ENCODE results near the gene RARS1. TPM values are rescaled to one million over a fixed set of nuclear protein-coding genes. Genes with fewer than 3 reads are reported as not detected.
"Not testable (repeated sequence)": the region's sequence is repeated elsewhere in the genome, so short reads cannot be mapped to it uniquely, and the experiment has no call there.

RARS1 gene
- total and polyA plus RNA-seq, 9 donors, result 47.7 to 92.5 (median 57.2) TPM

DNA sequence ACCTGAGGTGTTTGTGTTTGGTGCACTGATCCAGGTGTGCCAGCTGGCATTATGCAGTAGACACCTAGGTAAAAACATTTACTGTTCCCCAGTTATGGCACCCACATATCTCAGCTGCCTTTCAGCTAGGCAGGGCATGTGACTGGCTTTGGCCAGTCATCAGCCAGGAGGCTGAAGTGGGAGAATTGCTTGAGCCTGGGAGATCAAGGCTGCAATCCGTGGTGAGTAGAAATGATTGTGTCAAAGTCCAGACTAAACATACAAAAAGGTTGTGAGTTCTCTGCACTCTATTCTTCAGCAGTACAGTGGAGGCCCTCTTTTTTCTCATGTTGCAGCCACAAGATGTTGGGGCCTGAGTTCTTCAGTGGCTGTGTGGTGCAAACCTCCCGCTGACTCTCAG, 39.6 kb downstream of the RARS1 start:
- Histone ChIP-seq H3K9me3 (replicated peaks; ENCODE audit: control insufficient read depth, low read depth, low read length) (no peaks in the 10 kb centered on the region), H3K4me3 (ENCODE audit: low read length) (no peak overlapping the region), H3K36me3 (ENCODE audit: control insufficient read depth, insufficient read depth, low read length) (peaks cover 6% of the 10 kb centered on the region), H3K27ac (ENCODE audit: low read length) (no peak overlapping the region), H3K4me1 (ENCODE audit: control insufficient read depth, insufficient read depth, low read length) (peaks cover 7% of the 10 kb centered on the region), H3K27me3 (ENCODE audit: control insufficient read depth, insufficient read depth, low read length) (peaks cover 16% of the 10 kb centered on the region)
- DNase-seq, result no peak
- no CpG with 5 or more reads among the region's 2 CpGs for WGBS (ENCODE audit: insufficient coverage)

DNA sequence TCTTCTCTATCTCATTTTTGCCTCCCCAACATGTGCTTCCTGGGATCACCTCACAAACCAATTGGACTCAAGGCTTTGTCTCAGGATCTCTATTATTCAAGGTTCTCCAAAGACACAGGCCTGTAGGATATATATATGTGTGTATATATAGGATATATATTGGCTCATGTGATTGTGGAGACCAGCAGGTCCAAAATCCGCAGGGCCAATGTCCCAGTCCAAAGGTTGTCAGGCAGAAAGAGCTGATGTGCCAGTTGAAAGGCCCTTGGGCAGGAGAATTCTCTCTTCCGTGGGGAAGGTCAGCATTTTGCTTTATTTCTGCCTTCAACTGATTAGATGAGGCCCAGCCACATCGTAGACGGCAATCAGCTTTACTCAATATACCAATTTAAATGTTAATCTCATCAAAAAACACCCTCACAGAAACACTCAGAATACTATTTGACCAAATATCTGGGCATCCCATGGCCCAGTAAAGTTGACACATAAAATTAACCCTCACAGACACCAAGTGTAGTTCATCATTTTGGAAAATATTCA, 41.6 kb downstream of the RARS1 start:
- Histone ChIP-seq H3K9me3 (replicated peaks; ENCODE audit: control insufficient read depth, low read depth, low read length) (no peaks in the 10 kb centered on the region), H3K4me3 (ENCODE audit: low read length) (no peak overlapping the region), H3K36me3 (ENCODE audit: control insufficient read depth, insufficient read depth, low read length) (peaks cover 3% of the 10 kb centered on the region), H3K27me3 (ENCODE audit: control insufficient read depth, insufficient read depth, low read length) (peaks cover 22% of the 10 kb centered on the region), H3K4me1 (ENCODE audit: control insufficient read depth, insufficient read depth, low read length) (peaks cover 7% of the 10 kb centered on the region), H3K27ac (ENCODE audit: low read length) (no peak overlapping the region)
- DNase-seq, result no peak
- 100% methylated on average over 1 of the region's 4 CpGs for WGBS (ENCODE audit: insufficient coverage)

DNA sequence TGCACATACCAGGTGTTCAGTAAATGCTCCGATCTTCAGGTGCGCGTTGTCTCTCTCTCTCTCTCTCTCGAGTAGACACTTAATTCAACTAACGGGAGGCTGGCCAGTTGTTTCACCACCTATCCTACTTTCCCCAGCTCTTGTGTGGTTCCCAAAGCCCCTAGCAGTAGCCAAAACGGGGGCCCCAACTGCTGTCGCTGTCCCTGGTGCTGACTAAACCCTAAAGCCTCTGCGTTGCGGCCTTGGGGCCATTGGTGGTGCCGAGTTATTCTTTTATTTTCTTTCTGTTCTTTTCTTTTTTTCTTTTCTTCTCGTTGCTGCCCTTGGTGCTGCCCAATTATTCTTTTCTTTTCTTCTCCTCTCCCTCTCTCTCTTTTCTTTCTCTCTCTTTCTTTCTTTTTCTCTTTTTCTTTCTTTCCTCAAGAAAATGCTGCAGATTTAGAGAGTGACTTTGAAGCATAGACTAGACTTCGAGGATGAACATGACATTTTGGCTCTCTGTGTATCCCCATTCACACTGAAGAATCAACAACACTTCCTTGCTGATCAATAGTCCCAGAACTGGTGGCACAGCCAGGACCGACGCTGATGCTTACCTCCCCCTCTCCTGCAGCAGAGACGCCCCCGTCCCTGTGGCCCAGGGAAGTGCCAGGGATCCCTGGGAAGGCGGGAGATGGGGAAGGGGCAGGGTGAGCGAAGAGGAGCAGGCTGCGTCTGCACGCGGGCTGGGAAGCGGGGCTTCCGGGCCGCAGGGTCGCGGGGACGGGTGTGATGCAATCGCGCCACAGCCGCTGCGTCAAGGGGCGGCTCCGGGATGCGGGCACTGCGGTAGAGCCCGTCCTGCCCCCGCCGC, 42.5 kb downstream of the RARS1 start, which contains the start of gene FBLL1:
Gene FBLL1, plus strand, starts transcription at position 785 of the 853 bp plus-strand sequence. CDS start 200 bp downstream, outside the sequence.
- Histone ChIP-seq H3K4me1 (ENCODE audit: control insufficient read depth, insufficient read depth, low read length) (peaks cover 7% of the 10 kb centered on the region), H3K4me3 (ENCODE audit: low read length) (peak within 1 kb of the TSS; percentile 34), H3K9me3 (replicated peaks; ENCODE audit: control insufficient read depth, low read depth, low read length) (no peaks in the 10 kb centered on the region), H3K27ac (ENCODE audit: low read length) (no peak within 1 kb of the TSS), H3K27me3 (ENCODE audit: control insufficient read depth, insufficient read depth, low read length) (peaks cover 22% of the 10 kb centered on the region), H3K36me3 (ENCODE audit: control insufficient read depth, insufficient read depth, low read length) (no peaks in the 10 kb centered on the region)
- WGBS (ENCODE audit: insufficient coverage), result 4% methylated on average over 21 of the region's 38 CpGs
- peak; percentile 69 for DNase-seq

DNA sequence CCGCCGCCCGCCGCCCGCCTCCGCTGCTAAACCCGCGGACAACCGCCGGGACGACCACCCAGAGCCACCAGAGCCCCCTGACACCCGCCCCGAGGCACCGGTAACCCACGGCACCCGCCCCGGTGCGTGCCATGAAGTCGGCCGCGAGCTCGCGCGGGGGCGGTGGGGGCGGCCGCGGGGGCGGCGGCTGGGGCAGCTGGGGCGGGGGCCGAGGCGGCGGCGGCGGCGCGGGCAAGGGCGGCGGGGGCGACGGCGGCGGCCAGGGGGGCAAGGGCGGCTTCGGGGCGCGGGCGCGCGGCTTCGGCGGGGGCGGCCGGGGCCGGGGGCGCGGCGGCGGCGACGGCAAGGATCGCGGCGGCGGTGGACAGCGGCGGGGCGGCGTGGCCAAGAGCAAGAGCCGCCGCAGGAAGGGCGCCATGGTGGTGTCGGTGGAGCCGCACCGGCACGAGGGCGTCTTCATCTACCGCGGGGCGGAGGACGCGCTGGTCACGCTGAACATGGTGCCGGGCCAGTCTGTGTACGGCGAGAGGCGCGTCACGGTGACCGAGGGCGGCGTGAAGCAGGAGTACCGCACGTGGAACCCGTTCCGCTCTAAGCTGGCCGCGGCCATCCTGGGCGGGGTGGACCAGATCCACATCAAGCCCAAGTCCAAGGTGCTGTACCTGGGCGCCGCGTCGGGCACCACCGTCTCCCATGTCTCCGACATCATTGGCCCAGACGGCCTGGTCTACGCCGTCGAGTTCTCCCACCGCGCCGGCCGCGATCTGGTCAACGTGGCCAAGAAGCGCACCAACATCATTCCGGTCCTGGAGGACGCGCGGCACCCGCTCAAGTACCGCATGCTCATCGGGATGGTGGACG, 43.3 kb downstream of the RARS1 start:
- no peaks in the 10 kb centered on the region for H3K9me3 ChIP-seq (replicated peaks; ENCODE audit: control insufficient read depth, low read depth, low read length)
- peak; percentile 5 for DNase-seq
- no peak overlapping the region for H3K27ac ChIP-seq (ENCODE audit: low read length)
- H3K4me1 ChIP-seq (ENCODE audit: control insufficient read depth, insufficient read depth, low read length), result peaks cover 7% of the 10 kb centered on the region
- H3K27me3 ChIP-seq (ENCODE audit: control insufficient read depth, insufficient read depth, low read length), result peaks cover 22% of the 10 kb centered on the region
- whole genome bisulfite sequencing (ENCODE audit: insufficient coverage), result 15% methylated on average over 107 of the region's 125 CpGs
- peak overlapping the region; percentile 34 for H3K4me3 ChIP-seq (ENCODE audit: low read length)
- H3K36me3 ChIP-seq (ENCODE audit: control insufficient read depth, insufficient read depth, low read length), result no peaks in the 10 kb centered on the region

DNA sequence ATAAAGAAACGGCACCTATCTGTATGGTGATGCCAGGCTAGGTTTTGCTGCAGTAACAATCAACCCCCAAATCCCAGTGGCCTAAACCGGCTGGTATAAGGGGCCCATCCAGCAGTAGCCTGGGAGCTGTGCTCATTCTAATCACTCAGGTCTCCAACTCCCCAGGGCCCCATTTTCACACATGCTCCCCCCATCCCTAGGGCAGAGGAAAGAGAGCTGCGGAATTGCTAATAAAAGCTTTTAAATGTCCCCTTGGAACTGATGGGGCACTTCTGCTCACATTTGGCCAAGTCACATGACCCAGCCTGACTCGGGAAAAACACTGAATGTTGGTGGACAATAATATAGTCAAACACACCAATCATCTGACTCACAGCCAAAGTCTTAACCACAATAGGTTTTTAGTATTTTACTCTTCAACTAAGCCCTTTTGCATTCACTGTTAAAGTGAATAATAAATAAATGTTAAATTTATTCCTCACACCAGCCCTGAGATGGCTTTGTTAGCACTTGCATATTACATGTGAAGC, 44.4 kb downstream of the RARS1 start:
- Histone ChIP-seq H3K4me1 (ENCODE audit: control insufficient read depth, insufficient read depth, low read length) (peaks cover 7% of the 10 kb centered on the region), H3K36me3 (ENCODE audit: control insufficient read depth, insufficient read depth, low read length) (no peaks in the 10 kb centered on the region), H3K27me3 (ENCODE audit: control insufficient read depth, insufficient read depth, low read length) (peaks cover 22% of the 10 kb centered on the region), H3K27ac (ENCODE audit: low read length) (no peak overlapping the region), H3K9me3 (replicated peaks; ENCODE audit: control insufficient read depth, low read depth, low read length) (no peaks in the 10 kb centered on the region), H3K4me3 (ENCODE audit: low read length) (no peak overlapping the region)
- DNase-seq, result no peak
- no CpG with 5 or more reads among the region's 4 CpGs for WGBS (ENCODE audit: insufficient coverage)

DNA sequence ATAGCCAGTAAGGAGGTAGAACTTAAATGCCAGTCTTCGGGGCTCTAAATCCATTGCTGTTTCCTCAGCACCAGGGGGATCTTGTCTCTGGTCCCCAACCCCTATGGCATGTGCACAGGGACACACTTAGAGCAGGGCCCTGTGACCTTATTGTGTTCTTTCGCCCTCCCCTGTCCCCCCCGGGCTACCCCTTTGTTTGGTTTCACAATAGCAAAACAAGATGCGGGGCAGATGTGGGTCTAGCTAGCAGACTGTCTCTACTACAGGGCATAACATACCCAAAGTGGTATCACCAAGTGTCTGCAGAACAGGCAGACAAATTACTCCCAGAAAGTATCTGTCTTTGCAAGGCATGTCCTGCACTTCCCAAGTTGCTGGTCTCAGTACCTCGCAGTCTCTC, 44.9 kb downstream of the RARS1 start:
- Histone ChIP-seq H3K9me3 (replicated peaks; ENCODE audit: control insufficient read depth, low read depth, low read length) (no peaks in the 10 kb centered on the region), H3K36me3 (ENCODE audit: control insufficient read depth, insufficient read depth, low read length) (no peaks in the 10 kb centered on the region), H3K27me3 (ENCODE audit: control insufficient read depth, insufficient read depth, low read length) (peaks cover 22% of the 10 kb centered on the region), H3K4me3 (ENCODE audit: low read length) (no peak overlapping the region), H3K4me1 (ENCODE audit: control insufficient read depth, insufficient read depth, low read length) (peaks cover 7% of the 10 kb centered on the region), H3K27ac (ENCODE audit: low read length) (no peak overlapping the region)
- WGBS (ENCODE audit: insufficient coverage), result 0% methylated on average over 1 of the region's 5 CpGs
- no peak for DNase-seq

DNA sequence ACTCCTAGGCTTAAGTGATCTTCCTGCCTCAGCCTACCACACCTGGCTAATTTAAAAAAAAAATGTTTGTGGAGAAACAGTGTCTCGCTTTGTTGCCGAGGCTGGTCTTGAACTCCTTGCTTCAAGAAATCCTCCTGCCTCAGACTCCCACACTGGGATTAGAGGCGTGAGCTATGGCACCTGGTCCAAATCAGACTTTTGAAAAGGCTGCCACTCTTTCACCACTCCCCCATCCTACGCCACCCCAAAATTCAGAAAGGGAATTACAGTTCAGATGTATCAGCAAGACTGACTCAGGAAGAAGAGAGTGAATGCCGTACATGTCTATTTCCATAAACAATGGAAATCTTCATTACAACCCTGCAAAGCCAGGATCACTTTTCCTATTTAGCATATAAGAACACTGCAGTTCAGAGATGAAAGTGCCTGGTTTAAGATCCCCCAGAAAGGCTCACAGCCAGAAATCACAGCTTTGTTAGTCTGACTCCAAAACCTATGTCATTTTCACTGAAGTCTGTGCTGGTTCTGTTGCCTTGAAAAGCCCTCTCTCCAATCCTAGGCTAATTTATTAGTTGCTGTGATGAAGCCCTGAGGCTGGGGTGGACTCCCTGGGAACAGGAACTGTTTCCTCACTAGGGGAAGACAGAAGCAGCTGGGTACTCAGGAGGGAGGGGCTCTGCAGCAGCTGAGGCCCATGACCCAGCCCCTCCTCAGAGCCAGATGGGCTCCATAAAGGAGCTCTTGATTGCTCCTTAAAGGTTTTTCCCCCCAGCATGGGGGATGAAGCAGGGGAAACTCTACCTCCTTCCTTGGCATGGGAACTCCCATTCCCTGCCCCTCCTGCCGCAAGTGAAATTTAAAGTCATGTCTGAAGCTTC, 46.0 kb downstream of the RARS1 start:
- 86% methylated on average over 2 of the region's 6 CpGs for WGBS (ENCODE audit: insufficient coverage)
- peaks cover 22% of the 10 kb centered on the region for H3K27me3 ChIP-seq (ENCODE audit: control insufficient read depth, insufficient read depth, low read length)
- peaks cover 7% of the 10 kb centered on the region for H3K4me1 ChIP-seq (ENCODE audit: control insufficient read depth, insufficient read depth, low read length)
- no peak overlapping the region for H3K4me3 ChIP-seq (ENCODE audit: low read length)
- H3K27ac ChIP-seq (ENCODE audit: low read length), result no peak overlapping the region
- no peaks in the 10 kb centered on the region for H3K9me3 ChIP-seq (replicated peaks; ENCODE audit: control insufficient read depth, low read depth, low read length)
- H3K36me3 ChIP-seq (ENCODE audit: control insufficient read depth, insufficient read depth, low read length), result no peaks in the 10 kb centered on the region
- DNase-seq, result no peak

DNA sequence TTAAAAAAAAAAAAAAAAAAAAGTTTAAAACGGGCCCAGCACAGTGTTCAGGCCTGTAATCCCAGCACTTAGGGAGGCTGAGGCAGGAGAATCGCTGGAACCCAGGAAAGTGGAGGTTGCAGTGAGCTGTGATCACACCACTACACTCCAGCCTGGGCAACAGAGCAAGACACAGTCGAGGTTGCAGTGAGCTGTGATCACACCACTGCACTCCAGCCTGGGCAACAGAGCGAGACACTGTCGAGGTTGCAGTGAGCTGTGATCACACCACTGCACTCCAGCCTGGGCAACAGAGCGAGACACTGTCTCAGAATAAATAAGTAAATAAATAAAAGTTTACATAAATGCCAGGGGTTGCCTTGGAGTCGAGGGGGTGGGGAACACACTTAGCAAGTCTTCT, 48.1 kb downstream of the RARS1 start:
- H3K4me1 ChIP-seq (ENCODE audit: control insufficient read depth, insufficient read depth, low read length); H3K4me3 ChIP-seq (ENCODE audit: low read length); H3K36me3 ChIP-seq (ENCODE audit: control insufficient read depth, insufficient read depth, low read length); H3K27ac ChIP-seq (ENCODE audit: low read length); H3K9me3 ChIP-seq (replicated peaks; ENCODE audit: control insufficient read depth, low read depth, low read length); DNase-seq: not testable (repeated sequence)
- peaks cover 17% of the 10 kb centered on the region for H3K27me3 ChIP-seq (ENCODE audit: control insufficient read depth, insufficient read depth, low read length)
- WGBS (ENCODE audit: insufficient coverage), result 65% methylated on average over 2 of the region's 7 CpGs

DNA sequence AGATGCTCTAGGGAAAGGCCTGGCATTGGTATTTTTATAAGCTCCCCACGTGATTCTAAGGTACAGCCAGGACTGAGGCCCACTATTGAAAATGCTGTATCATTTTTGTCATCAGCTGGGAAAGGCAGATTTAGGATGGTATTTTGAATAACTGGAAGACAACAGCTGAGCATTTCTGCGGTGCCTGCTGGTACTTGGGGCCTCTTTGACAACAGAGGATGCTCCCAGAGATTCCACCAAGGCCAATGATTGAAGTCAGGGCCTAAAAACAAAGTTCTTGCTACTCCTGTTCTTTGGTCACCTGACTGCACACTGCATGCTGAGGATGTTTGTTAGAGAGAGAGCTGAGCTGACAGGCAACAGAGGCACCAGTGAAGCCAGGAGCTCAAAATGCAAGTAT, 50.9 kb downstream of the RARS1 start:
- Histone ChIP-seq H3K4me1 (ENCODE audit: control insufficient read depth, insufficient read depth, low read length) (no peaks in the 10 kb centered on the region), H3K4me3 (ENCODE audit: low read length) (no peak overlapping the region), H3K36me3 (ENCODE audit: control insufficient read depth, insufficient read depth, low read length) (no peaks in the 10 kb centered on the region), H3K27me3 (ENCODE audit: control insufficient read depth, insufficient read depth, low read length) (no peaks in the 10 kb centered on the region), H3K9me3 (replicated peaks; ENCODE audit: control insufficient read depth, low read depth, low read length) (no peaks in the 10 kb centered on the region), H3K27ac (ENCODE audit: low read length) (no peak overlapping the region)
- no peak for DNase-seq
- 47% methylated on average over 2 of the region's 2 CpGs for WGBS (ENCODE audit: insufficient coverage)

Data from muscle of leg (tissue), 11 donors.